ELR (cell line): Measurements from ENCODE around the gene LYRM1.
"Not testable (repeated sequence)": the region's sequence is repeated elsewhere in the genome, so short reads cannot be mapped to it uniquely, and the experiment has no call there.

Experiments
- DNase-seq: peaks from one replicate; pipeline ENCODE4 v3.0.0-alpha.2; 2015; ENCODE audit warnings: low read depth

Gene LYRM1

DNA sequence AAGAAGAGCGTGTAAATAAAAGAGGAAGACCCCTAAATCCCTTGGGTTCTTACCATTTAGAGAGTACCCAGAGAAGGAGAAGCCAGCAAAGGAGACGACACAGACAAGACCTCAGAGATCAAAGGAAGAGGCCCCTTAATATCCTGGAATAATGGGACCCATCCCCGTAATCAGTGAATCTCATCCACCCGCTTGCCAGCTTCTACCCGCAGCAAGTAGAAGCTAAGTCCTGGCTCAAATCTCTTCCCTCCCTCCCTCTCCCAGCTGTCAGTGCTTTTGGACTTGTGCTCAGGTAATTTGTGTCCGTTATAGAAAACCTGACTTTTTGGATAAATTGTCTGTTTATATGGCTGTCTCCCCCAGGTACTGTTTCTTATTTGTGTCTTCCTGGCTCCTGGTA, 1.9 kb downstream of the LYRM1 start:
- no peak for DNase-seq

GRCh38 chr16:20903116-20903898, 2.7 kb downstream of the LYRM1 start:
- no peak for DNase-seq

DNA sequence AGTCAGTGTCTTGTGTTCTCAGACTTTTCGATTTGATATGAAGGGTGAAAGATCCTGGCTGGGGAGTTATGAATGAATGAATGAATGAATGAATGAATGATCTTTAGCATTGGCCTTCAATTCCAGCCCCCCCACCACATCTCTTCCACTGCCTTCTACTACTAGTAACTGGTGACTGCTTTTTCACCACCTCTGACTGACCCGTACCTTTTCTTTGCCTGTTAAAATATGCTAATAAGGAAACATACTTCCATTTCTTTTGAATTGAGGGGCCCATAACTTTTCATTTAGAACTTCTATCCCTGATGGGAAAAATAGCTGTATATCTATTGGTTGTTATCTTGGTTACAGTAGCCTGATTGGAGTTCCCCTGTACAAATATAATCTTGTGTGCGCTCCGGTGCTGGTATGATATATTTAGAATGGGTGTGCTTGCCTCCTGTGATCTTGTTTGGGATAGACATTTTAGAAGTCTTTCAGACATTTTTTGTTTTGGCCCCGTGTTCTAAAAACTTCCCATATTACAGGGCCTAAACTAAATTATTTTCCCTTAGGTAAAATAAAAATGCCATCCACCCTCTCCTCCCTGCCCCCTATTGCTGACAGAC, 3.4 kb downstream of the LYRM1 start:
- DNase-seq = no peak

- DNase-seq = peak; percentile 68
These were observed 4.0 kb downstream of the LYRM1 start for GRCh38 chr16:20904507-20905081.

GRCh38 chr16:20905576-20905975, 5.0 kb downstream of the LYRM1 start:
- no peak for DNase-seq

DNA sequence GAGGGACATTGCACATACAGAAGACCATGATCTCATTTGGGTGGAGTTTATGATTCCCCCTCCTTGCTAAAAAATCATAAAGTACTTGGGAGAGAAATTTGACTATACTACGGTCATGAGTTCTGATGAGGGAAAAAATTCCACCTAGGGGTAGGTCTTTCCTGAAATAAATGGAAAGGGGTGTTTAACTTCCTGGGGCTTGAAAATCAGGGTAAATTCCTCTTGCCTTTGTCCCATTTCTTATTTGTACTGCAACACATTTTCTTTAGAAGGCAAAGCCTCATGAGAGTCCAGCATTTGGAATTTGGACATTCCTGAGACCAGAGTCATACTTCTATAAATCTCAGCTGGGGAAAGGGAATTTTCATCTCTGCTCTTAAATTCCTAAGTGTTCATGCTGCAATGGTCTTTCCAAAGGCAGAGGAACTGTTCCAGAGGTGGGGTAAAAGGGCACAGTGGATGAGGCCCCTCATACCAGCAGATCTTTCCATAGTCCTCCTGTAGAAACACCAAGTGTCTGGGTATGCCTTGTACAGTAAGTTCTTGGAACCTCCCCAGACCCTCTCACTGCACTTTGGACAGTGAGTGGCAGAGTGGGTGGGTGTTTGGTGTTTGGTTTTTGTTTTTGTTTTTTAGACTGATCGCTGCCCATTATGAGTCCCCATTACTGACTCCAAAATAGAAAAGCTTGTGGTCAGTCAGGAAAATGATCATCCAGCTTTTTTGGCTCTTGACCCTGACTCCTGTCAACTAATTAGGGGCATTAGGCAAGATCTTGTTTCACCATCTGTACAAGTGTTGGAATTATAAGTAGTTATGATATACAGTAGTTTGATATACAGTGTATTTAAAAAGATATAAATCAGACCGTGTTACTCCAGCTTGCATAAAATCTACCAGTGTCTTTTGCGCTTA, 6.0 kb downstream of the LYRM1 start:
- DNase-seq = peak; percentile 78

DNA sequence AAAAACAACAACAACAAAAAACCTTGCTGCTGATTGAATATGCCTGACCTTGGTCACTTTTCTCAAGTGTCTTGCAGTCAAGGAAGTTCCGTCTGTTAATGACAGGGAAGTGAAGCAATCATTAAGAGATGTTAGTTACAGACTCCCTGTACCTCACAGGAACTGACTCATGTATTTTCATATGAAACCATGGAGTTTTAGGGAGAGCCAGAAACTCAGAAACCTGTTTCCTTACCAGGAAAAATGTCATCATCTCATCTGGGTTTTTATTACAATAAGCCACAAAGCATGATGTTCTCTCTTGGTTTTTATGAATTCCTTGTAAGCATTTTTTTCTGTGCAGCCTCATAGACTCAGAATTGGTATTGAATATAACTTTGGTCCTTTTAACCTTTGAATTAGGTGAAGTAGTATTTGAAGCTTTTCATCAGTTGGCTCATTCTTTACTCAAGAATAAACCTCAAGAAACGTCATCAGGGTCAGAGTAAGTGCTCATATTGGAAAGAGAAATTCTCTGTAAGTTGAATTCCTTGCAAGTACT, 10.3 kb downstream of the LYRM1 start:
- peak; percentile 88 for DNase-seq

DNA sequence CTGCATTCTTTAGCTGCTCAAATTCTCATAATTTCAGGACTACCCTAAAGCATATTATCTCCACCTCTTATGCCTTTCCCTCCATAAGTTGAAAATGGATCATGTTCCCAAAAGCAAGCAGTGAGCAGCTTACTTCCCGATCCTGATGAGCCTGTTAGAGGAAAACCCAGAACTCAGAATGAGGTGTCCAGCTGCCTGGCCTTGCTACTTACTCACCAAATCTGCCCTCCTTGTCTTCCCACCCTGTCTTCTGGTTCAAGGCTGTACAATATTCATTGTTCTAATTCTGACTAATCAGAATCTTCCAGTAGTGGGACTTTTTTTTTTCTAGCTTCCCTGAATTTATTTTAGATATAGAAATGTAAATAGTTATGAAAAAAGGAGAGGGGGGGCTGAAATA, 10.8 kb downstream of the LYRM1 start:
- DNase-seq = peak; percentile 84

DNA sequence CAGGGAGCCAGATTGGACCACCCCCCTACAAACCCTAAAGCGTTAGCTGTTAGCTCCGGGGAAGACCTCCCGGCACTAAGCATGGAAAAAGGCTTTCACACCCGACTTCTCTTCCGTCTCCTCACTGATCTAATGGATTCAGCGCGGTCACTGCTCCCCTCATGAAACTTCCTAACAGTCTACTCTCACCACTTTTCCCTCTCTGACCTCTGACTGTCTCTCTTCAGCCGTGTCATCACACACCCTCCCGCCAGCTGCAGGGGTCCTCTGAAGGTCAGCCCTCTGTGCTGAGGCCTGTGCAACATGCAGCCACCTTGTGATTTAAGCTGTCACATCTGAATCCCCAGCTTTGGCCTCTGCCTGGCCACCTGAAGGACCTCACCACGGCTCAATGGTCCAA, 15.7 kb downstream of the LYRM1 start:
- DNase-seq = no peak

GRCh38 chr16:20916942-20917341, 16.4 kb downstream of the LYRM1 start:
- DNase-seq = no peak

GRCh38 chr16:20918486-20919239, 18.1 kb downstream of the LYRM1 start:
- DNase-seq = peak; percentile 8

- no peak for DNase-seq
These were observed 19.5 kb downstream of the LYRM1 start for GRCh38 chr16:20920091-20920490.

DNA sequence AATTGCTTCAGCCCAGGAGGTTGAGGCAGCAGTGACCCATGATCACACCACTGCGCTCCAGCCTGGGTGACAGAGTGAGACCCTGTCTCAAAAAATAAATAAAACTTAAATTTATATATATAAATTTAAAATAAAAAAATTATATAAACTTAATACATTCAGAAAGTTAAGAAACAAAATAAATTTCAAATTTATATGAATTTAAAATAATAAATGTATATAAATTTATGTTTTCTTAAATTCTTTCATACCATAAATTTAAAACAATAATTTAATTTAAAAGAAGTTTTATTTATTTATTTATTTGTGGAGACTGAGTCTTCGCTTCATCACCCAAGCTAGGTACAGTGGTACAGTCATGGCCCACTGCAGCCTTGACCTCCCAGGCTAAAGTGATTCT, 20.2 kb downstream of the LYRM1 start:
- DNase-seq = no peak

GRCh38 chr16:20923876-20924275, 23.3 kb downstream of the LYRM1 start:
- DNase-seq = no peak

DNA sequence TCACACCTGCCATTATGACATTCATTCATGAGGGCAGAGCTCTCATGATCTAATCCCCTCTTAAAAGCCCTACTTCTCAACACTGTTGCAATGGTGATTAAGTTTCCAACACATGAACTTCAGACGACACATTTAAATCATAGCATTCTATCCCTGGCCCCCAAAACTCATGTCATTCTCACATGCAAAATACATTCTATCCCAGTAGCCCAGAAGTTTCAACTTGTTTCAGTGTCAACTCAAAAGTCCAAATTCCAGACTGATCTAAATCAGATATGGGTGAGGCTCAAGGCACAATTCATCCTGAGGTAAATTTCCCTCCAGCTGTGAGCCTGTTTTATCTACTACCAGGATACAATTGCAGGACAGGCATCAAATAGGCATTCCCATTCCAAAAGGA, 25.2 kb downstream of the LYRM1 start:
- no peak for DNase-seq

DNA sequence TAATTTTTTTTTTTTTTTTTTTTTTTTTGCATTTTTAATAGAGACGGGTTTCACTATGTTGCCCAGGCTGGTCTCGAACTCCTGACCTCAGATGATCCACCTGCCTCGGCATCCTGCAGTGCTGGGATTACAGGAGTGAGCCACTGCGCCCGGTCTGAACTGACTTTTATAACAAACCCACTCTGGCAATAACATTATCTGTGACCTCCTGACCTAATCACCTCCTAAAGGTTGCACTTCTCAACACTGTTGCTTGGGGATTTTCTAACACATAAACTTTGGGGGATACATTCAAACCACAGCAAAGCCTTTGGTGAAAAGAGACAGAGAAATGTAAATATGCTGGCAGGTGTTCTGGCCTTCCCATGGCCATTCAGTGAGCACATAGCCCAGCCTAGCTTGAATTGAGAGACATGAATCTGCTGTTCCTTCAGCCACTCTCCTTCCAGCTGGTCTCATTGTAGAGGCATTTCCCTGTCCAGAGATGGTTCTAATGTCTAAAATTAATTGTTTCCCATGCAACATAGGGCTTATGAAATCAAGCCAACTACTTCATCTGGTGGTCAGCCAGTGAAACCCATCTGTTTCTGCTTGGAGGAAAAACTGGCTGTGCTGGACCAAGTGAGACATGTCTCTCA, 28.3 kb downstream of the LYRM1 start:
- DNase-seq = no peak

- not testable (repeated sequence) for DNase-seq
These were observed 29.2 kb downstream of the LYRM1 start for GRCh38 chr16:20929676-20930364.

- DNase-seq = no peak
These were observed 29.8 kb downstream of the LYRM1 start for GRCh38 chr16:20930365-20930690.

GRCh38 chr16:20931066-20931600, 30.6 kb downstream of the LYRM1 start:
- no peak for DNase-seq

DNA sequence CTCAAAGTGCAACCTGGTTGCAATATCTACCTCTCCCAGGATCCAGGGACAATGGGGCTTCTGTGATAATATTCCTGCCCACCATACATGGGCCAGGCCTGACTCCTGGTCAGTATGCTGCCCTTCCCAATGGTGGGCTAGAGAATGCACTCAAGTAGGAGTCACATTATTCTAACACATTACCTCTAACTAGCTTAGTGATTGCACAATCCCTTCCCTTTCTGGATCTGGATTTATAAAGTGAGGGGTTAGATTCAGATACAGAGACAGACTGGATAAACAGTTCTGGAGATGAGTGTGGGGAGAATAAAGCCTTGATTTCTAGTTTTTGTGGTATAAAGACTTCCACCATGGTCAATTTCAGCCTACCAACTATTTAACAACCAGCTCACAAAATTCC, 33.0 kb downstream of the LYRM1 start:
- no peak for DNase-seq
